PC-9 (cell line): ENCODE results near the gene RELL1. TPM values are rescaled to one million over a fixed set of nuclear protein-coding genes. Genes with fewer than 3 reads are reported as not detected.

Experiments
- BruUV-seq: library from RNA; stranded (reverse); fragments of 400-500 nt; replicated peaks from 2 replicates; lab custom pipeline; 2021; lab: Mats Ljungman, UMichigan
- CTCF ChIA-PET: fragments of 300-600 bp; sonication (Branson Sonifier 250); formaldehyde crosslinking; loops from one replicate; lab custom pipeline; 2022; ENCODE audit warnings: antibody characterized with exemption; lab: Charles Lee
- POLR2A ChIA-PET: fragments of 300-600 bp; sonication (Branson Sonifier 250); formaldehyde crosslinking; loops from one replicate; lab custom pipeline; 2022; ENCODE audit warnings: antibody characterized with exemption; ENCODE audit not compliant: unreplicated experiment; lab: Charles Lee
- DNase-seq, 2 experiments: peaks; one replicate each; pipeline versions ENCODE4 v3.0.0 to v3.0.0-alpha.2; 2015 to 2022; ENCODE audit warnings: mixed read lengths in 1 of 2
- H2AFZ ChIP-seq: fragments of 200-600 bp; sonication (generic); 2 replicates; pipeline ENCODE4 v1.8.1; 2017; ENCODE audit warnings: antibody characterized with exemption
- H3F3A ChIP-seq: fragments of 200-600 bp; sonication (generic); 2 replicates; pipeline ENCODE4 v1.8.1; 2017; ENCODE audit warnings: antibody characterized with exemption, mild to moderate bottlenecking, low read depth; ENCODE audit not compliant: insufficient read depth
- H3K27ac ChIP-seq: fragments of 200-600 bp; sonication (generic); 2 replicates; pipeline ENCODE4 v1.6.1; 2016; ENCODE audit warnings: mixed run types
- H3K27me3 ChIP-seq: fragments of 200-600 bp; sonication (generic); 2 replicates; pipeline ENCODE4 v1.6.1; 2016; ENCODE audit warnings: low read depth, mixed run types; ENCODE audit not compliant: insufficient read depth
- H3K36me3 ChIP-seq: fragments of 200-600 bp; sonication (generic); 2 replicates; pipeline ENCODE4 v1.6.1; 2016; ENCODE audit warnings: low read depth, mixed run types
- H3K4me1 ChIP-seq: fragments of 200-600 bp; sonication (generic); replicated peaks from 2 replicates; pipeline ENCODE4 v1.6.1; 2016; ENCODE audit warnings: mixed run types; ENCODE audit not compliant: insufficient read depth
- H3K4me2 ChIP-seq: fragments of 200-600 bp; sonication (generic); 2 replicates; pipeline ENCODE4 v1.6.1; 2017; ENCODE audit warnings: mixed run types
- H3K4me3 ChIP-seq: fragments of 200-600 bp; sonication (generic); 2 replicates; pipeline ENCODE4 v1.6.1; 2016; ENCODE audit warnings: mixed run types
- H3K79me2 ChIP-seq: fragments of 200-600 bp; sonication (generic); 2 replicates; pipeline ENCODE4 v1.6.1; 2017; ENCODE audit warnings: low read depth, mixed run types
- H3K9me2 ChIP-seq: fragments of 200-600 bp; sonication (generic); 2 replicates; pipeline ENCODE4 v1.8.1; 2017; ENCODE audit warnings: mild to moderate bottlenecking; ENCODE audit not compliant: insufficient read depth
- H3K9me3 ChIP-seq: fragments of 200-600 bp; sonication (generic); 2 replicates; pipeline ENCODE4 v1.8.1; 2016; ENCODE audit warnings: low read depth; ENCODE audit not compliant: insufficient read depth
- H4K20me1 ChIP-seq: fragments of 200-600 bp; sonication (generic); 2 replicates; pipeline ENCODE4 v1.8.1; 2017; ENCODE audit not compliant: insufficient read depth
- CTCF ChIP-seq: fragments of 200-600 bp; sonication (generic); conservative IDR thresholded peaks from 2 replicates; pipeline ENCODE4 v1.6.1; 2017; ENCODE audit warnings: mixed run types, antibody characterized with exemption, mild to moderate bottlenecking, moderate library complexity
- EZH2 ChIP-seq: fragments of 200-600 bp; sonication (generic); IDR thresholded peaks from 2 replicates; pipeline ENCODE4 v1.8.0; 2017; ENCODE audit warnings: antibody characterized with exemption, low read depth
- intact Hi-C: fragments of 100-400 bp; cut with micrococcal nuclease; formaldehyde crosslinking; loops from one replicate; pipeline ENCODE4 v1.10.0; 2022; ENCODE audit not compliant: unreplicated experiment
- total RNA-seq: library from RNA; stranded (reverse); gene quantifications from 2 replicates; pipeline ENCODE4 v1.2.3, GENCODE V29; 2021

The RELL1 gene
- total RNA-seq, 1 experiment from 2014 or later: 18.5 TPM

DNA sequence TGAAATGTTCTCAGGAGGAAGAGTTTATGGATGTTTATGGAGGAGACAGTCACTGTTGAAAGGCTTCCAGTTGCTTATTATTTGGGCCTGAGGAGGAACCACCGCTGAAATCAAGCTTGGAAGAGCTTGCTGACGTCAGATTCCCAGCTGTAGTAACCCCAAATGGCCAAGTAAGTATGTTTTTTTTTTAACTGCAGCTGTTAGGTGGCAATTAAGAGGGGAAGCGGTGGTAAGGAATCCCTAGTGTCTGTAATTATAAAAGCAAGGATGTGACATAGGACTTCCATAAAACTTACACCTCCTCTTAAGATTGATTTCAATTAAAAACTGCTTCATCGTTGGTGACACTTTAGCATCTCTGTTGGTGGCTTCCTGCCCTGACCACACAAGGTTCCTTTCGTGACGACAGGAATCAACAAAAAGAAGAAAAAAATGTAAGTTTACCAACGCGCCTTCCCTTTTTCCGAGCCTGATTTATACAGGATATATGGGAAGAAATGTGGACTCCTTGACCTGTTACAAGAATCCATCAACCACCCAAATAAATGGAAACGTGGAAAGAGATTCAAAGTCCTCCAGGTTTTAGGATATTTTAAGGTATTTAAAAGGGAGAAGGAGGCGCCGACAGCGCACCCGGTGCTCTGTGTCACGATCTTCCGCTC lies 884 bp downstream of the RELL1 start:
- intact Hi-C loops: loop anchor here (2.0 to 5.0 kb wide), 2 partner anchors 83 to 118 kb away; no protein-coding TSS in a partner anchor
- ChIA-PET POLR2A (no interaction called here), CTCF (no interaction called here)
- H2AFZ ChIP-seq: peak overlapping the region; percentile 80
- H3F3A ChIP-seq: peaks cover 8% of the 10 kb centered on the region; the same call in 1 of the 2 replicates
- no peaks in the 10 kb centered on the region for H3K27me3 ChIP-seq
- no peaks in the 10 kb centered on the region for H4K20me1 ChIP-seq
- no peak for DNase-seq
- no peaks in the 10 kb centered on the region for H3K36me3 ChIP-seq
- no peaks in the 10 kb centered on the region for H3K9me2 ChIP-seq
- no peaks in the 10 kb centered on the region for H3K9me3 ChIP-seq
- H3K4me1 ChIP-seq: peaks cover 12% of the 10 kb centered on the region; the same call in 1 of the 2 replicates
- no peak for TF ChIP-seq EZH2
- no peak for TF ChIP-seq CTCF
- H3K27ac ChIP-seq: no peak overlapping the region
- TSS peak; percentile 35 for BruUV-seq
- peak overlapping the region; percentile 77 for H3K4me3 ChIP-seq
- no peaks in the 10 kb centered on the region for H3K79me2 ChIP-seq
- H3K4me2 ChIP-seq: peak overlapping the region; percentile 89

GRCh38 chr4:37684154-37684553 lies 2.0 kb downstream of the RELL1 start:
- peaks cover 8% of the 10 kb centered on the region; the same call in 1 of the 2 replicates for H3F3A ChIP-seq
- ChIA-PET POLR2A (no interaction called here), CTCF (no interaction called here)
- H3K4me3 ChIP-seq: no peak overlapping the region
- H2AFZ ChIP-seq: no peak overlapping the region
- intact Hi-C loops: loop anchor here (2.0 kb wide), 1 partner anchor 119 kb away; no protein-coding TSS in a partner anchor
- H3K36me3 ChIP-seq: no peaks in the 10 kb centered on the region
- no peak overlapping the region for H3K27ac ChIP-seq
- no peaks in the 10 kb centered on the region for H3K79me2 ChIP-seq
- no peak for TF ChIP-seq CTCF
- TF ChIP-seq EZH2: no peak
- no peaks in the 10 kb centered on the region for H4K20me1 ChIP-seq
- H3K27me3 ChIP-seq: no peaks in the 10 kb centered on the region
- no peaks in the 10 kb centered on the region for H3K9me3 ChIP-seq
- DNase-seq: no peak
- no peak overlapping the region for H3K4me2 ChIP-seq
- no TSS peak for BruUV-seq
- H3K4me1 ChIP-seq: peaks cover 12% of the 10 kb centered on the region; the same call in 1 of the 2 replicates
- no peaks in the 10 kb centered on the region for H3K9me2 ChIP-seq

- no peaks in the 10 kb centered on the region for H3K27me3 ChIP-seq
- no TSS peak for BruUV-seq
- intact Hi-C loops: no loop called here
Measured at GRCh38 chr4:37682701-37683401, 3.3 kb downstream of the RELL1 start.

More at GRCh38 chr4:37682701-37683401, 3.3 kb downstream of the RELL1 start:
- DNase-seq: no peak
- H3K36me3 ChIP-seq: no peaks in the 10 kb centered on the region
- no peak overlapping the region for H3K27ac ChIP-seq
- H3K4me2 ChIP-seq: no peak overlapping the region
- peaks cover 8% of the 10 kb centered on the region; the same call in 1 of the 2 replicates for H3F3A ChIP-seq
- ChIA-PET CTCF (no interaction called here), POLR2A (no interaction called here)
- no peak overlapping the region for H2AFZ ChIP-seq
- H3K9me2 ChIP-seq: no peaks in the 10 kb centered on the region
- no peaks in the 10 kb centered on the region for H3K9me3 ChIP-seq
- no peaks in the 10 kb centered on the region for H3K79me2 ChIP-seq
- H3K4me1 ChIP-seq: peaks cover 12% of the 10 kb centered on the region; the same call in 1 of the 2 replicates
- TF ChIP-seq CTCF: no peak
- no peak for TF ChIP-seq EZH2
- no peaks in the 10 kb centered on the region for H4K20me1 ChIP-seq
- no peak overlapping the region for H3K4me3 ChIP-seq
